K562 (cell line): ENCODE measurements around the gene RETNLB. TPM values are rescaled to one million over a fixed set of nuclear protein-coding genes. Genes with fewer than 3 reads are reported as not detected.

Experiments
- polyA plus RNA-seq, 8 experiments: library from polyadenylated mRNA; depleted of rRNA in 4 of 8; stranded (reverse) in 5 of 8; unstranded in 3 of 8; fragments of >200 nt; fragmentation: Nextera tagmentation in 2 of 8; fragmentation: Illumina TruSeq in 1 of 8; extraction: Ambion mirVana in 2 of 8; extraction: Trizol in 1 of 8; gene quantifications; 2 replicates each; pipeline versions ENCODE4 v1.2.1 to v1.2.3, GENCODE V29; 2011 to 2014; ENCODE audit warnings: inconsistent platforms in 1 of 8, missing spikeins in 1 of 8
- small RNA-seq: library from RNA; depleted of rRNA; stranded (forward); fragments of <200 nt; gene quantifications from one replicate; pipeline ENCODE3, GENCODE V24; 2014
- total RNA-seq, 7 experiments: library from RNA; depleted of rRNA in 6 of 7; stranded (reverse); fragments of >200 nt in 6 of 7; fragmentation: Illumina TruSeq in 2 of 7; extraction: Trizol in 2 of 7; gene quantifications; 2 replicates each; pipeline versions ENCODE4 v1.2.1 to v1.2.3, GENCODE V29; 2011 to 2021; ENCODE audit warnings: low replicate concordance in 1 of 7

Gene RETNLB
- total and polyA plus RNA-seq, 9 of the 15 experiments (the other 6 are each of a cell fraction or from before 2014, with no cell fraction given) = not detected

Small RNAs within 50 kb of the gene (small RNA-seq; reads per million reads assigned to genes)
- gene AC092185.1 = not detected

Other genes starting within 250 kb of the RETNLB start
- gene MYH15, start 246.8 kb downstream of the RETNLB start, total RNA-seq (2014; rRNA removed) = 0.14 and 0.24 TPM in 2 replicates
- gene MYH15, start 246.8 kb downstream of the RETNLB start, total RNA-seq (2014; rRNA removed; fragmentation: Illumina TruSeq; extraction: Trizol) = 0.22 and 0.25 TPM in 2 replicates
- gene MYH15, start 246.8 kb downstream of the RETNLB start, total RNA-seq (2015; rRNA removed; fragmentation: Illumina TruSeq; extraction: Trizol) = 0.08 and 0.11 TPM in 2 replicates
- gene MYH15, start 246.8 kb downstream of the RETNLB start, total RNA-seq (2021) = 0.07 and 0.29 TPM in 2 replicates
- 0.03 and 0.04 TPM in 2 replicates for gene MYH15, start 246.8 kb downstream of the RETNLB start, polyA plus RNA-seq (2011; rRNA removed)
- gene MYH15, start 246.8 kb downstream of the RETNLB start, polyA plus RNA-seq (2014; fragmentation: Illumina TruSeq; extraction: Trizol) = 0.12 and 0.17 TPM in 2 replicates
- under 1 TPM; 0.03 to 0.06 TPM for gene MYH15, start 246.8 kb downstream of the RETNLB start, polyA plus RNA-seq (2014; fragmentation: Nextera tagmentation; extraction: Ambion mirVana)
- gene MYH15, start 246.8 kb downstream of the RETNLB start, polyA plus RNA-seq (2014; rRNA removed) = 0.08 and 0.19 TPM in 2 replicates
- gene CIP2A, start 168.0 kb downstream of the RETNLB start, total RNA-seq (2014; rRNA removed) = 22.4 and 41.7 TPM in 2 replicates
- gene CIP2A, start 168.0 kb downstream of the RETNLB start, total RNA-seq (2014; rRNA removed; fragmentation: Illumina TruSeq; extraction: Trizol) = 32.6 and 37.3 TPM in 2 replicates
- 28.4 and 31.7 TPM in 2 replicates for gene CIP2A, start 168.0 kb downstream of the RETNLB start, total RNA-seq (2015; rRNA removed; fragmentation: Illumina TruSeq; extraction: Trizol)
- 31.5 and 31.8 TPM in 2 replicates for gene CIP2A, start 168.0 kb downstream of the RETNLB start, total RNA-seq (2021)
- 22.3 and 32.7 TPM in 2 replicates for gene CIP2A, start 168.0 kb downstream of the RETNLB start, polyA plus RNA-seq (2011; rRNA removed)
- gene CIP2A, start 168.0 kb downstream of the RETNLB start, polyA plus RNA-seq (2014; fragmentation: Illumina TruSeq; extraction: Trizol) = 29.3 and 31.0 TPM in 2 replicates
- 10 to 100 TPM; 10.5 to 17.9 TPM for gene CIP2A, start 168.0 kb downstream of the RETNLB start, polyA plus RNA-seq (2014; fragmentation: Nextera tagmentation; extraction: Ambion mirVana)
- 19.9 and 27.8 TPM in 2 replicates for gene CIP2A, start 168.0 kb downstream of the RETNLB start, polyA plus RNA-seq (2014; rRNA removed)
- gene DZIP3, start 167.7 kb downstream of the RETNLB start, total RNA-seq (2014; rRNA removed) = 3.2 and 3.5 TPM in 2 replicates
- 7.5 and 7.9 TPM in 2 replicates for gene DZIP3, start 167.7 kb downstream of the RETNLB start, total RNA-seq (2014; rRNA removed; fragmentation: Illumina TruSeq; extraction: Trizol)
- gene DZIP3, start 167.7 kb downstream of the RETNLB start, total RNA-seq (2015; rRNA removed; fragmentation: Illumina TruSeq; extraction: Trizol) = 6.3 and 7.3 TPM in 2 replicates
- 6.1 and 6.3 TPM in 2 replicates for gene DZIP3, start 167.7 kb downstream of the RETNLB start, total RNA-seq (2021)
- gene DZIP3, start 167.7 kb downstream of the RETNLB start, polyA plus RNA-seq (2011; rRNA removed) = 7.9 and 9.7 TPM in 2 replicates
- 5.5 and 5.7 TPM in 2 replicates for gene DZIP3, start 167.7 kb downstream of the RETNLB start, polyA plus RNA-seq (2014; fragmentation: Illumina TruSeq; extraction: Trizol)
- gene DZIP3, start 167.7 kb downstream of the RETNLB start, polyA plus RNA-seq (2014; fragmentation: Nextera tagmentation; extraction: Ambion mirVana) = 1 to 10 TPM; 4.4 to 5.2 TPM
- 5.0 TPM in 2 replicates for gene DZIP3, start 167.7 kb downstream of the RETNLB start, polyA plus RNA-seq (2014; rRNA removed)
- gene TRAT1, start 65.4 kb upstream of the RETNLB start, total RNA-seq (2014; rRNA removed) = not detected in 2 replicates
- not detected in 2 replicates for gene TRAT1, start 65.4 kb upstream of the RETNLB start, total RNA-seq (2014; rRNA removed; fragmentation: Illumina TruSeq; extraction: Trizol)
- gene TRAT1, start 65.4 kb upstream of the RETNLB start, total RNA-seq (2015; rRNA removed; fragmentation: Illumina TruSeq; extraction: Trizol) = not detected in 2 replicates
- gene TRAT1, start 65.4 kb upstream of the RETNLB start, total RNA-seq (2021) = 0.16 TPM in 1 of 2 replicates, not detected in the other
- not detected in 2 replicates for gene TRAT1, start 65.4 kb upstream of the RETNLB start, polyA plus RNA-seq (2011; rRNA removed)
- not detected in 2 replicates for gene TRAT1, start 65.4 kb upstream of the RETNLB start, polyA plus RNA-seq (2014; fragmentation: Illumina TruSeq; extraction: Trizol)
- gene TRAT1, start 65.4 kb upstream of the RETNLB start, polyA plus RNA-seq (2014; fragmentation: Nextera tagmentation; extraction: Ambion mirVana) = not detected
- not detected in 2 replicates for gene TRAT1, start 65.4 kb upstream of the RETNLB start, polyA plus RNA-seq (2014; rRNA removed)
- gene GUCA1C, start 196.5 kb upstream of the RETNLB start, total RNA-seq (2014; rRNA removed) = not detected in 2 replicates
- not detected in 2 replicates for gene GUCA1C, start 196.5 kb upstream of the RETNLB start, total RNA-seq (2014; rRNA removed; fragmentation: Illumina TruSeq; extraction: Trizol)
- gene GUCA1C, start 196.5 kb upstream of the RETNLB start, total RNA-seq (2015; rRNA removed; fragmentation: Illumina TruSeq; extraction: Trizol) = not detected in 2 replicates
- not detected in 2 replicates for gene GUCA1C, start 196.5 kb upstream of the RETNLB start, total RNA-seq (2021)
- gene GUCA1C, start 196.5 kb upstream of the RETNLB start, polyA plus RNA-seq (2011; rRNA removed) = not detected in 2 replicates
- not detected in 2 replicates for gene GUCA1C, start 196.5 kb upstream of the RETNLB start, polyA plus RNA-seq (2014; fragmentation: Illumina TruSeq; extraction: Trizol)
- gene GUCA1C, start 196.5 kb upstream of the RETNLB start, polyA plus RNA-seq (2014; fragmentation: Nextera tagmentation; extraction: Ambion mirVana) = not detected
- not detected in 2 replicates for gene GUCA1C, start 196.5 kb upstream of the RETNLB start, polyA plus RNA-seq (2014; rRNA removed)